Thyroid gland (tissue), 4 donors: Measurements from ENCODE around the gene ZNF598. TPM values are rescaled to one million over a fixed set of nuclear protein-coding genes. Genes with fewer than 3 reads are reported as not detected.

ENCODE experiments used
- DNase-seq, 2 donors: peaks; one replicate each; pipeline ENCODE4 v3.0.0-alpha.2; 2019
- H3K27ac ChIP-seq, 3 donors: fragments of 200-600 bp; sonication (generic); 1 replicate in 2 of 3; 2 replicates in 1 of 3; pipeline ENCODE4 v1.5.1; 2016 to 2019; ENCODE audit warnings: mild to moderate bottlenecking in 1 of 3, moderate library complexity in 1 of 3
- H3K27me3 ChIP-seq: fragments of 200-600 bp; sonication (generic); one replicate; pipeline ENCODE4 v1.5.1; 2019
- H3K36me3 ChIP-seq, 2 donors: fragments of 200-600 bp; sonication (generic); one replicate each; pipeline ENCODE4 v1.5.1; 2016 to 2019
- H3K4me1 ChIP-seq, 2 donors: fragments of 200-600 bp; sonication (generic); one replicate each; pipeline ENCODE4 v1.5.1; 2017 to 2019
- H3K4me3 ChIP-seq, 3 donors: fragments of 200-600 bp; sonication (generic); replicated peaks in 1 of 3; 1 replicate in 2 of 3; 2 replicates in 1 of 3; pipeline ENCODE4 v1.5.1; 2016; ENCODE audit warnings: mild to moderate bottlenecking in 1 of 3
- H3K9me3 ChIP-seq: fragments of 200-600 bp; sonication (generic); one replicate; pipeline ENCODE4 v1.5.1; 2017
- CTCF ChIP-seq, 6 experiments: fragments of 200-600 bp in 3 of 6; fragments of 450-650 bp in 3 of 6; sonication (generic) in 3 of 6; IDR thresholded peaks; one replicate each; pipeline ENCODE4 v1.5.1; 2016 to 2019; ENCODE audit warnings: antibody characterized with exemption in 6 of 6, mild to moderate bottlenecking in 2 of 6, inconsistent platforms in 1 of 6, moderate library complexity in 1 of 6
- POLR2A ChIP-seq, 2 donors: fragments of 450-650 bp; IDR thresholded peaks; one replicate each; pipeline ENCODE4 v1.6.1; 2017; ENCODE audit warnings: antibody characterized with exemption in 2 of 2, mild to moderate bottlenecking in 2 of 2, moderate library complexity in 1 of 2
- WGBS, 2 donors: methylation state at CpG; one replicate each; pipeline ENCODE4 v1.1.5; 2017; 5-methylcytosine and 5-hydroxymethylcytosine counted together
- intact Hi-C: fragments of 100-400 bp; cut with DNase I; formaldehyde crosslinking; loops from one replicate; pipeline ENCODE4 v1.15.1; 2023
- total RNA-seq, 4 donors: library from RNA; depleted of rRNA; stranded (reverse); fragments of >200 nt; gene quantifications; one replicate each; pipeline ENCODE4 v1.2.3, GENCODE V29; 2016

Gene ZNF598
- total RNA-seq, 4 donors from 2014 or later: 19.0 to 38.4 (median 27.4) TPM

- TF ChIP-seq POLR2A (IDR thresholded peaks at IDR 0.05) (no peak), CTCF (IDR thresholded peaks at IDR 0.05) (no peak)
- Histone ChIP-seq H3K27ac (peak overlapping the region in 2 of 3 donors; percentile 66 to 77), H3K36me3 (peaks cover 0 to 5% of the 10 kb centered on the region in 2 donors), H3K27me3 (no peaks in the 10 kb centered on the region), H3K4me1 (peaks cover 36 to 53% of the 10 kb centered on the region in 2 donors), H3K9me3 (no peaks in the 10 kb centered on the region), H3K4me3 (no peak overlapping the region)
- DNase-seq: no peak
- 90% methylated on average over 12 to 21 of the region's 21 CpGs for WGBS, 2 donors
- intact Hi-C loops: loop anchor here (2.0 kb wide), 1 partner anchor 19 kb away; the partner anchor contains the start of gene NHERF2
These were observed 36.6 kb upstream of the ZNF598 start for GRCh38 chr16:2045965-2046892.

- 85 to 93% methylated on average over 3 to 22 of the region's 22 CpGs for WGBS, 2 donors
- no peaks in the 10 kb centered on the region for H3K36me3 ChIP-seq
- H3K4me1 ChIP-seq: peaks cover 45 to 70% of the 10 kb centered on the region in 2 donors
- H3K9me3 ChIP-seq: no peaks in the 10 kb centered on the region
- H3K27me3 ChIP-seq: no peaks in the 10 kb centered on the region
- peak overlapping the region in 2 of 3 donors; percentile 5 to 82 for H3K27ac ChIP-seq
- no peak for DNase-seq
- no peak for TF ChIP-seq POLR2A (IDR thresholded peaks at IDR 0.05)
- no peak for TF ChIP-seq CTCF (IDR thresholded peaks at IDR 0.05)
- intact Hi-C loops: loop anchor here (2.0 kb wide), 1 partner anchor 18 kb away; the partner anchor contains the start of gene NHERF2
- no peak overlapping the region for H3K4me3 ChIP-seq
These were observed 34.9 kb upstream of the ZNF598 start for GRCh38 chr16:2044541-2044940.

DNA sequence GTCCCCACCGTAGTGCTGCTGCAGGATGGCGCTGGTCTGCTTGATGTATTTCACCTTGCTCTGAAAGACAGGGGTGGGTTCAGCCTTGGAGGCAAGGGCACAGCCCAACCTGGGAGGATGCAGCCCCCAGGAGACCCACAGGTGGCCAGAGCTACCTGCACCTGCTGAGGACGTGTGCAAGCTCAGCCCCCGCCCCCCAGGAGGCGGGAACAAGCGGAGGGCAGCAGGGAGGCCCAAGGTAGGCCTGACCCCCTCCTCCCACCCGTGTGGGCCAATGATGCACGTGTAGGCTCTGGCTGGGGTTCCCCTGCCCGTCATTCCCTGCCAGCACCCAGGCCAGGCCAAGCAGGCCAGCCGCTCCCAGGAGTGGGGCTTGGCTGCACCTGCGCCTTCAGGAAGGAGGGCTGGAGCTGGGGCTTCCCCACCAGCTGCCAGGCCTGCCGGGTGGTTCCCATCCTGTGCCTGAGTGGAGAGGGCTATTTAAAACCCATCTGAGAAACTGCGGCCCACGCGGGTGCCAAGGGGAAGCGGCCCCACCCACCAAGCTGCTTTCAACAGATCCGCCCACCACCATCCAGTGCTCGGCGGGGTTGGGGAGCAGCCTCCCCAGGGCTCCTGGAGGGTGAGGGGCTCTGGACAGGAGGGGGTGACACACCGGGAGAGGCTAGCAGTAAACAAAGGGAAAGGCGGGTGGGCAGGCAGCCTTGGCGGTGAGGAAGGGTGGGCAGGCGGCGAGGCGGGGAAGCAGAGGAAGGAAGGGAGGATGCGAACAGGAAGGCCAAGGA lies 34.2 kb upstream of the ZNF598 start:
- peaks cover 45 to 73% of the 10 kb centered on the region in 2 donors for H3K4me1 ChIP-seq
- no peak for TF ChIP-seq CTCF (IDR thresholded peaks at IDR 0.05)
- no peaks in the 10 kb centered on the region for H3K36me3 ChIP-seq
- no peaks in the 10 kb centered on the region for H3K9me3 ChIP-seq
- H3K27me3 ChIP-seq: no peaks in the 10 kb centered on the region
- DNase-seq: peak in 1 of 2 donors; percentile 56
- peak overlapping the region in 2 of 3 donors; percentile 82 to 97 for H3K27ac ChIP-seq
- intact Hi-C loops: loop anchor here (2.0 kb wide), 1 partner anchor 17 kb away; the partner anchor contains the start of gene NHERF2
- no peak overlapping the region for H3K4me3 ChIP-seq
- 78 to 95% methylated on average over 12 to 16 of the region's 26 CpGs for WGBS, 2 donors

- Histone ChIP-seq H3K36me3 (no peaks in the 10 kb centered on the region), H3K27ac (peak overlapping the region; percentile 54 to 97 (median 82)), H3K4me3 (no peak overlapping the region), H3K9me3 (no peaks in the 10 kb centered on the region), H3K27me3 (no peaks in the 10 kb centered on the region), H3K4me1 (peaks cover 38 to 74% of the 10 kb centered on the region in 2 donors)
- TF ChIP-seq CTCF (IDR thresholded peaks at IDR 0.05) (no peak), POLR2A (IDR thresholded peaks at IDR 0.05) (no peak)
- WGBS, 2 donors: 72 to 89% methylated on average over 11 of the region's 11 CpGs
- DNase-seq: peak; percentile 55 to 56
- intact Hi-C loops: no loop called here
These were observed 33.5 kb upstream of the ZNF598 start for GRCh38 chr16:2042986-2043666.
